Measurements from ENCODE around the gene PPP3R2. TPM values are rescaled to one million over a fixed set of nuclear protein-coding genes. Genes with fewer than 3 reads are reported as not detected.

PPP3R2 gene, protein sequence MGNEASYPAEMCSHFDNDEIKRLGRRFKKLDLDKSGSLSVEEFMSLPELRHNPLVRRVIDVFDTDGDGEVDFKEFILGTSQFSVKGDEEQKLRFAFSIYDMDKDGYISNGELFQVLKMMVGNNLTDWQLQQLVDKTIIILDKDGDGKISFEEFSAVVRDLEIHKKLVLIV
- total RNA-seq = not detected

DNA sequence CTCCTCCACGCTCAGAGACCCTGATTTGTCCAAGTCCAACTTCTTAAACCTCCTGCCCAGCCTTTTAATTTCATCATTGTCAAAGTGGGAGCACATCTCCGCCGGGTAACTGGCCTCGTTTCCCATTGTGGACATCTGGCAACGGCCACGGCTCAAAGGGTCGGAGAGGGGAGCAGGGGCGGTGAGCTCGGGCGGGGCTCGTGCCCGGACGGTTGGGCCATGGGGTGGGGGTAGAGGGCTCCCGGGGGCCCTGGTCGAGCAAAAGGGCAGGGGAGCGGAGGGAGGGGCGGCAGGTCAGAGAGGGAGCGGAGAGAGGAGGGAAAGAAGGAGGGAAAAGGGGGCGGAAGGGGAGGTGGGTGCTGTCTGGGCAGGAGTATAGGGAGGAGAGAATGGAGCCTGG, at the start of gene PPP3R2:
PPP3R2 (minus strand) TSS at position 174 of the 400 bp plus-strand sequence; CDS start at position 126, 48 bp downstream.
- Histone ChIP-seq H3K9me3 (no peaks in the 10 kb centered on the region), H3K4me1 (no peaks in the 10 kb centered on the region), H3K36me3 (no peaks in the 10 kb centered on the region), H3K27ac (no peak within 1 kb of the TSS), H3K27me3 (no peaks in the 10 kb centered on the region), H3K4me3 (no peak within 1 kb of the TSS)
- 92% methylated on average over 19 of the region's 19 CpGs for WGBS, 2 donors
- DNase-seq (ENCODE audit: low spot score in 2 of 2) = no peak
- TF ChIP-seq POLR2A (IDR thresholded peaks at IDR 0.05) (no peak), EP300 (IDR thresholded peaks at IDR 0.05) (no peak)
- TF ChIP-seq, protein P1, sequence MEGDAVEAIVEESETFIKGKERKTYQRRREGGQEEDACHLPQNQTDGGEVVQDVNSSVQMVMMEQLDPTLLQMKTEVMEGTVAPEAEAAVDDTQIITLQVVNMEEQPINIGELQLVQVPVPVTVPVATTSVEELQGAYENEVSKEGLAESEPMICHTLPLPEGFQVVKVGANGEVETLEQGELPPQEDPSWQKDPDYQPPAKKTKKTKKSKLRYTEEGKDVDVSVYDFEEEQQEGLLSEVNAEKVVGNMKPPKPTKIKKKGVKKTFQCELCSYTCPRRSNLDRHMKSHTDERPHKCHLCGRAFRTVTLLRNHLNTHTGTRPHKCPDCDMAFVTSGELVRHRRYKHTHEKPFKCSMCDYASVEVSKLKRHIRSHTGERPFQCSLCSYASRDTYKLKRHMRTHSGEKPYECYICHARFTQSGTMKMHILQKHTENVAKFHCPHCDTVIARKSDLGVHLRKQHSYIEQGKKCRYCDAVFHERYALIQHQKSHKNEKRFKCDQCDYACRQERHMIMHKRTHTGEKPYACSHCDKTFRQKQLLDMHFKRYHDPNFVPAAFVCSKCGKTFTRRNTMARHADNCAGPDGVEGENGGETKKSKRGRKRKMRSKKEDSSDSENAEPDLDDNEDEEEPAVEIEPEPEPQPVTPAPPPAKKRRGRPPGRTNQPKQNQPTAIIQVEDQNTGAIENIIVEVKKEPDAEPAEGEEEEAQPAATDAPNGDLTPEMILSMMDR (IDR thresholded peaks at IDR 0.05) = no peak

DNA sequence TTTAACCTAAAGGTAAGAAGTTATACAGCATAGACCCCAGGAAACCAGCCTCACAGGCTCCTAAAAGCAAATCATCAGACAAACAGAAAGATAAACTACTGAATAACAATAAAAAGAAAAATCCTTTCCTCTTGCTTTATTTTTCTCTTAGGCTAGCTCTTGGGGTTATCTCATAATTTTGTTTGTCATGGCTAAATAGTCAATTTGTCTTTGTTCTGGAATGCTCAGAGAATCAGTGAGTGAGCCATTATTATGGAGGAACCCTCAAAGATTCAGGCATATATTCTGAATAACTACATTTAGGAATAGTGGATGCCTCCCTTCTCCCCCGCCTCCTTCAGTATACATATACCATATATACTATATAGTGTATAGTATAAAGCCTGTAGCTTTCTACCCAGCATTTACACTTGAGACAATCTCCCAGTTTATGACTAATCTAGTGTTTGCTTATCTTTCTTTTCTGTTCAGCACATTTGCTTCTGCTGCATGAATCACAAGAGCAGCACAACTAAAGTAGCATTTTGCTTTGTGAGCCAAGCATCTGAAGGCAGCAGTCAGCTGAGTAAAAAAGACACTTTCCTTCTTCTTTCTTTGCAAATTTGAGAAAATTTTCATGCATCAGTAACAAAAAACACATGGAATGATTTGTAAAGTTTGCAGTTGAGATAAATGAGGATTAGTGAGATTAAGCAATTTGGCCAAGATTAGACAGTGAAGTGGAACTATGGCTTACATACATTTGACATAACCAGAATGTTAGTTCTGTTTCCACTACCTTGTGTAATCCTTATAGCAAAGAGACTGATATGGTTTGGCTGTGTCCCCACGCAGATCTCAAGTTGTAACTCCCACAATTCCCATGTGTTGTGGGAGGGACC, 45.3 kb upstream of the PPP3R2 start:
- H3K27me3 ChIP-seq = no peaks in the 10 kb centered on the region
- no peak for DNase-seq (ENCODE audit: low spot score in 2 of 2)
- H3K36me3 ChIP-seq = no peaks in the 10 kb centered on the region
- no peak overlapping the region for H3K4me3 ChIP-seq
- 80 to 89% methylated on average over 2 of the region's 2 CpGs for WGBS, 2 donors
- H3K9me3 ChIP-seq = peaks cover 0 to 15% (median 0%) of the 10 kb centered on the region in 4 donors
- no peak overlapping the region for H3K27ac ChIP-seq
- H3K4me1 ChIP-seq = no peaks in the 10 kb centered on the region
- TF ChIP-seq, protein P1 (IDR thresholded peaks at IDR 0.05) = no peak
- TF ChIP-seq EP300 (IDR thresholded peaks at IDR 0.05) (no peak), POLR2A (IDR thresholded peaks at IDR 0.05) (no peak)

DNA sequence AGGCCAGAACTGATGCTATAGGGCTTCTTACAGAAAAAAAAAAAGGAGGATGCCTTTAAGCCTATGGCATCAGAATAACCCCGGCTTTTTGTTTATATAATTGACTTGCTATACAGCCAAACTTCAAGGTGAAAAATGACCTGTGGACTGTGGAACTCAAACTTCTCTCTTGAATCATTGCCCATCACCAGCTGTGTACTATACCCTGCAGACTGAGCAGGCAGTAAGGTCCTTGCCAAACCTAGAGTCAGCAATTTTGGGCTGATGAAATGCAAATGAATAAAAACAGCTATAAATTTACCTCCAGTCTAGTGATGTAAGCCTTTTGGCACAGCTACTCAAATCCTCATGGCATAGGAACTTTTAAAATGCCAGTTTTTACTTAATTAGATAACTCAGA, 44.5 kb upstream of the PPP3R2 start:
- H3K27ac ChIP-seq = no peak overlapping the region
- H3K36me3 ChIP-seq = no peaks in the 10 kb centered on the region
- WGBS, 2 donors = 64 to 65% methylated on average over 1 of the region's 1 CpG
- TF ChIP-seq EP300 (IDR thresholded peaks at IDR 0.05) (no peak), POLR2A (IDR thresholded peaks at IDR 0.05) (no peak)
- TF ChIP-seq, protein P1 (IDR thresholded peaks at IDR 0.05) = no peak
- H3K4me3 ChIP-seq = no peak overlapping the region
- no peak for DNase-seq (ENCODE audit: low spot score in 2 of 2)
- H3K9me3 ChIP-seq = peaks cover 0 to 11% (median 0%) of the 10 kb centered on the region in 4 donors
- no peaks in the 10 kb centered on the region for H3K27me3 ChIP-seq
- no peaks in the 10 kb centered on the region for H3K4me1 ChIP-seq

DNA sequence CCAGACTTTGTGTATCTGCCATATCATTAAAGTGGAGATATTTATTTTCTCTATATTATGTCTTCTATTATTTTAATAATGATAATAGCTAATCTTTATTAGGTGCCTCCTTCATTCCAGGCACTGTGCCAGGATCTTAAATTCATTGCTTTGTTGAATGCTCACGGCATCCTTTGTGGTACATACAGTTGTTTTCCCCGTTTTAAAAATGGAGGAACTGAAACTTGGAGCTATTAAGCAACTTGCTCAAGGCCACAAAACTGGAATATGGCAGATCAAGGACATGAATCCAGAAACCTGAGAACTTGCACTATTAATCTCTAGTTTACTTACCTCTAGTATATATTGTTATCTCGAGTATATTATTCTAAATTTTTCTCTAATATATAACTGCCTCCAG, 41.5 kb upstream of the PPP3R2 start:
- TF ChIP-seq EP300 (IDR thresholded peaks at IDR 0.05) = no peak
- TF ChIP-seq, protein P1 (IDR thresholded peaks at IDR 0.05) = no peak
- TF ChIP-seq POLR2A (IDR thresholded peaks at IDR 0.05) = no peak
- DNase-seq (ENCODE audit: low spot score in 2 of 2) = no peak
- H3K4me1 ChIP-seq = no peaks in the 10 kb centered on the region
- no peak overlapping the region for H3K27ac ChIP-seq
- 69 to 80% methylated on average over 3 of the region's 3 CpGs for WGBS, 2 donors
- no peak overlapping the region for H3K4me3 ChIP-seq
- H3K27me3 ChIP-seq = no peaks in the 10 kb centered on the region
- H3K9me3 ChIP-seq = no peaks in the 10 kb centered on the region
- H3K36me3 ChIP-seq = no peaks in the 10 kb centered on the region

DNA sequence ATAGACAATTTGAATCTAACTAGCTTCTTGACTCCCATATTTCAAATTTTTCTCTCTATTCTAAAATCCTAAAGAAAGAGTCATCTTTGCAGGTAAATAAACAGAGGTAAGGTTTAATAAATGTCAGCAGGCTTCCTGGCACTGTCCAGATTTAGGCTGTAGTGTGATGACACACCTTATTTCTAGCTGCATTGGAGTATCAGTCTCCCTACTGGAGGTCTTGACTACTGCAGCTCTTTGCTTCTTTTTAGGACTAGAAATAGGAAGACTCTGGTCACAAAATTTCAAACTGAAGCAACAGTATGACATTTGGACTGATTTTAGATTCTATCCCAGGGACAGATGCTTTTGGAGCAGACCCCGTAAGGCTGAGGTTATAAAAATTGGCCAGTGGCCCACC, 40.7 kb upstream of the PPP3R2 start:
- no peak overlapping the region for H3K4me3 ChIP-seq
- no peak for TF ChIP-seq POLR2A (IDR thresholded peaks at IDR 0.05)
- TF ChIP-seq, protein P1 (IDR thresholded peaks at IDR 0.05) = no peak
- no peak for TF ChIP-seq EP300 (IDR thresholded peaks at IDR 0.05)
- H3K27ac ChIP-seq = no peak overlapping the region
- H3K27me3 ChIP-seq = no peaks in the 10 kb centered on the region
- no peak for DNase-seq (ENCODE audit: low spot score in 2 of 2)
- H3K9me3 ChIP-seq = no peaks in the 10 kb centered on the region
- no peaks in the 10 kb centered on the region for H3K4me1 ChIP-seq
- H3K36me3 ChIP-seq = no peaks in the 10 kb centered on the region
- 76 to 87% methylated on average over 1 of the region's 1 CpG for WGBS, 2 donors
